VCaP (cell line): Measurements from ENCODE around the gene SHISAL1.

ENCODE experiments used
- H3K27ac ChIP-seq: fragments of 450-650 bp; 2 replicates; pipeline ENCODE4 v1.5.1; 2017
- TF ChIP-seq, protein P1 (sequence below): fragments of 450-650 bp; conservative IDR thresholded peaks from 2 replicates; pipeline ENCODE4 v1.5.1; 2017; ENCODE audit warnings: mild to moderate bottlenecking, moderate library complexity

The SHISAL1 gene

DNA sequence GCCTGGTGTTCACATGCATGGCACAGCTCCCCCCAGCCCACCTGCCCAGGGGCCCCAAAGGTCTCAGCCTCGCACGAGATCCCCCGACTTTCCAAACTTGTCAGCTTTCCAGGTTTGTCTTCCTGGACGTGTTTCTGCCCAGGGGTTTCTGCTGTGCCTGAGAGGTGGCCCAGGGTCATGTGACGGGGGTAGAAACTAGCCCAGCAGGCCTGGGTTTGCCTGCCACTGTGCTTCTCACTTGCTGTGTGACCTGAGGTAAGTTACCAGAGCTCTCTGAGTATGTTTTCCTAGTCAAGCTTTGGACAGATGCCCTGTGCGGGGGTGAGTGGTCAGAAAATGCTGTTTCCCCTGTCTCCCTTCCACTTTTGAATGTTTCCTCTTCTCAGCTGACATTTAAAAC is 38.3 kb upstream of the SHISAL1 start:
- H3K27ac ChIP-seq = no peak overlapping the region
- TF ChIP-seq, protein P1, sequence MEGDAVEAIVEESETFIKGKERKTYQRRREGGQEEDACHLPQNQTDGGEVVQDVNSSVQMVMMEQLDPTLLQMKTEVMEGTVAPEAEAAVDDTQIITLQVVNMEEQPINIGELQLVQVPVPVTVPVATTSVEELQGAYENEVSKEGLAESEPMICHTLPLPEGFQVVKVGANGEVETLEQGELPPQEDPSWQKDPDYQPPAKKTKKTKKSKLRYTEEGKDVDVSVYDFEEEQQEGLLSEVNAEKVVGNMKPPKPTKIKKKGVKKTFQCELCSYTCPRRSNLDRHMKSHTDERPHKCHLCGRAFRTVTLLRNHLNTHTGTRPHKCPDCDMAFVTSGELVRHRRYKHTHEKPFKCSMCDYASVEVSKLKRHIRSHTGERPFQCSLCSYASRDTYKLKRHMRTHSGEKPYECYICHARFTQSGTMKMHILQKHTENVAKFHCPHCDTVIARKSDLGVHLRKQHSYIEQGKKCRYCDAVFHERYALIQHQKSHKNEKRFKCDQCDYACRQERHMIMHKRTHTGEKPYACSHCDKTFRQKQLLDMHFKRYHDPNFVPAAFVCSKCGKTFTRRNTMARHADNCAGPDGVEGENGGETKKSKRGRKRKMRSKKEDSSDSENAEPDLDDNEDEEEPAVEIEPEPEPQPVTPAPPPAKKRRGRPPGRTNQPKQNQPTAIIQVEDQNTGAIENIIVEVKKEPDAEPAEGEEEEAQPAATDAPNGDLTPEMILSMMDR = no peak

DNA sequence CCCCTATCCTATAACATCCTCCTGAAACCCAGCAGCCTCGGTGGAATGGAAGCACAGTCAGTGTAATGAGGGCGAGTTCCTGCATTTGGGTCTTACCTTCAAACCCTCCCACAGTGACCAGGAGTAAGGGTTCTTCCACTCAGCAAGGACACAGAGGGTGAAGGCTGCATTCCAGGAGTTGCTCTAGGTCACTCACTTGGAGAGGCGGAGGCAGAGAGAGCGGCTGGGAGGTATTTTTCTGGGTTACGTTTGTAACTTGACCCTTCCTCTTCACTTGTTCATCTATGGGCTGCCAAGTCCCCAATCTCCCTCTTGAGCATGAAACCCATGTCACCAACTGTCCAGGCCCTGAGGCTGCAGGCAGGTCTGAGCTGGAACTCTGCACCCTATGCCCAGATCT is 36.8 kb upstream of the SHISAL1 start:
- TF ChIP-seq, protein P1 = no peak
- no peak overlapping the region for H3K27ac ChIP-seq

DNA sequence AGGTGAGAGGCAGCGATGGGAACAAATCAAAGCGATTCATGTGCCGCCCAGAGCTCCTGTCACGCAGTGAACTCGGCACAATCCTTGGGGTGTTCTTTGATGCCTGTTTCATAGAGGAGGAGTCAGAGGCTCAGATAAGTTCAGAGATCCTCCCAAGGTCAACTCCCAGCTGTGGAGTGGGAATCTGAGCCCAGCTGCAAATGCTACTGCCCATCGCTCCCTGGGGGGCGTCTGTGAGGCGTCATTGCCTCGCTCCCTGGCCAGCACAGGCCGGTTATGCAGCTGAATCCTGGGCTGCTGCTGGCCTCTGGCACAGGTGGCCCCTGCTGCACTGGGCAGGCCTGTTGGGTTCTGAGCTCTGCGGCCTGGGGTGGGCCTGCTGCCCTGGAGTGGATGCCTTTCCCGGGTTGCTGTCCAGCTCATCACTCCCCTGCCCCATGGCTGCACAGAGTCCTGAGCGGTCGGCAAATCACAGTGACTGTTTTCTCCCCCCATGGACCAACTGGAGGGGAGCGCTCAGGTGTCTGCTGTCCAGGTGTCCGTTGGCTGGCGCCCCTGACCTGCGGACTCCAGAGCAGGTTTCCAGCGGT is 36.3 kb upstream of the SHISAL1 start:
- TF ChIP-seq, protein P1 = no peak
- H3K27ac ChIP-seq = no peak overlapping the region

DNA sequence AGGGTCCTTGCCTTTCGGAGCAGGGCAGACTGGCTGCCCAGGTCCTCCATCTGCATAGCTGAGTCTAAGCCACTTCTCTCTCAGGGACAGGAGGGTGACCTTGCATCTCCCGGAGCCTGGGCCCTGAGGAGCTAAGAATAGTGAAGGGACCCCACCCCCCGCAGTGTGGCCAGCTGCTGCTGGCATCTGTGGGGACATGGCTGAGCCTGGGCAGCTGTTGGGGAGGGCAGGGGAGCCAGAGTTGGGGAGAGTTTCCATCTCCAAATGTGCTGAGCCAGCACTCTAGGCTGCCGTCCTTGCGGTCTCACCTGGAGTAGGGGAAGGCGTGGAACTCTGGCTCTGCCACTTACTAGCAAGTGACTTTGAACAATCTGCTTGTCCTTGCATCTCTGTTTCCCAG is 34.8 kb upstream of the SHISAL1 start:
- TF ChIP-seq, protein P1 = no peak
- no peak overlapping the region for H3K27ac ChIP-seq

DNA sequence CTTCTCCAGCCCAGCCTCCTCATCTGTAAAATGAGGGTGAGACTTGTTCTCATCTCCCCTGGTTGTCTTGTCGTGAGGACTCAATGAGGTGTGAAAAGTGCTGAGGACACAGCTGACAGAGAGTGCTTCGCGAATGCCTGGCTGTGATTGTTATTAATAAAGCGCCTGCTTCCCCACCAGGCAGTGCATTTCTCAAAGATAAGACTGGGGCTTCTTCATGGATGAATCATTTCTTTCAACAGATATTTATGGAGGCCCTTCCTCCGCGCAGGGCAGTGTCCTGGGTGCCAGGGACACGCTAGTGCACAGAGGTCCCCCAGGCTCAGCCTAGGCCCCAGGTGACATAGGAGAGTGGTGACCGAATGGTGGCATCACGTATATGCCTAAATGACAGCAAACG is 34.3 kb upstream of the SHISAL1 start:
- TF ChIP-seq, protein P1 = no peak
- no peak overlapping the region for H3K27ac ChIP-seq

DNA sequence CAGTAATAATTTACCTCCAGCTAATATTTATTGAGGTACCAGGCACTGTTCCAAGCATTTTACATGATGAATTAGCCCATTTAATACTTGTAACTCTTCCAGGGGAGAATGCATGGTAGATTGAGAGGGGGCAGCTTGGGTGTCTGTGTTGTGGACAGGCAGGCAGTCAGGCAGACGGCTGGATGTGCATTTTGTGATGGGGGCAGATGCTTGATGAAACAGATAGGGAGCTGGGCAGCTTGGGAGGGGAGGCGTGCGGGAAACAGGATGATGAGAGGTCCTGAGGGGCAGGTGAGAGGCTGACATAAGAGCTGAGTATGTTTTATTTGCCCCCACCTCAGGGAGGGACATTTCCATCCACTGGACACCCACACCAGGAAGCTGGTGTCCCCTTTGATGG is 33.1 kb upstream of the SHISAL1 start:
- H3K27ac ChIP-seq = no peak overlapping the region
- TF ChIP-seq, protein P1 = no peak

DNA sequence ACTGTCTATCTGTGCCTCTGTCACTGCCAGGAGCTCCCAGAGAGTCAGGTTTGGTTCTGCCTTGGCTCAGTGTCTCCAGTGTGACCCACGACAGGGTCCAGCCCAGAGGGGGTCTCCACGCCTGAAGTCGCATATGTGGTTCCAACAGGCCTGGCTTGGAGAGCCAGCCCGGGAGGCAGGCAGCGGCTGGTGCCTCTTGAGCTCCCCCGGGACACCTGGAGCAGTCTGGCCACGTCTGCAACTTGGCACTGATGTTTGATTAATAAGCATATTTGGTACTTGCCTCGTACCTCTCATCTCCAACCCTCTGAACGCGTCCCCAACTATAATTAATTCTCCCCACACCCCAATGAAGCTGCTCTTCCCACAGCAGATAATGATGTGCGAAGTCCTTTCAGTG is 31.7 kb upstream of the SHISAL1 start:
- no peak overlapping the region for H3K27ac ChIP-seq
- TF ChIP-seq, protein P1 = no peak
